Coronary artery (tissue), 2 donors: Measurements from ENCODE around the gene TNS1.

ENCODE experiments used
- DNase-seq: peaks from one replicate; pipeline ENCODE4 v3.0.0-alpha.2; 2017; ENCODE audit warnings: low spot score
- H3K27ac ChIP-seq, 2 donors: fragments of 200-600 bp; sonication (generic); one replicate each; pipeline ENCODE4 v1.5.1; 2016 to 2019
- H3K4me3 ChIP-seq: fragments of 200-600 bp; sonication (generic); 2 replicates; pipeline ENCODE4 v1.5.1; 2016; ENCODE audit warnings: mild to moderate bottlenecking, moderate library complexity
- CTCF ChIP-seq: fragments of 200-600 bp; sonication (generic); IDR thresholded peaks from one replicate; pipeline ENCODE4 v1.5.1; 2019; ENCODE audit warnings: antibody characterized with exemption

The TNS1 gene

GRCh38 chr2:217858519-217859491, 144.0 kb downstream of the TNS1 start:
- Histone ChIP-seq H3K27ac (peak overlapping the region; percentile 69 to 97), H3K4me3 (peak overlapping the region; percentile 72)
- no peak for TF ChIP-seq CTCF
- peak; percentile 98 for DNase-seq

- DNase-seq = no peak
- H3K4me3 ChIP-seq = peak overlapping the region; percentile 72
Measured at GRCh38 chr2:217857624-217858506, 144.9 kb downstream of the TNS1 start.

GRCh38 chr2:217856871-217857270, 145.9 kb downstream of the TNS1 start:
- Histone ChIP-seq H3K27ac (peak overlapping the region; percentile 69 to 97), H3K4me3 (peak overlapping the region; percentile 72)
- no peak for TF ChIP-seq CTCF
- DNase-seq = no peak

More at GRCh38 chr2:217857624-217858506, 144.9 kb downstream of the TNS1 start:
- H3K27ac ChIP-seq = peak overlapping the region; percentile 69 to 97
- TF ChIP-seq CTCF = no peak

GRCh38 chr2:217856159-217856558, 146.6 kb downstream of the TNS1 start:
- Histone ChIP-seq H3K27ac (peak overlapping the region in 1 of 2 donors; percentile 97), H3K4me3 (peak overlapping the region; percentile 72)
- TF ChIP-seq CTCF = no peak
- DNase-seq = no peak

GRCh38 chr2:217854684-217855420, 147.9 kb downstream of the TNS1 start:
- no peak for TF ChIP-seq CTCF
- no peak for DNase-seq
- Histone ChIP-seq H3K27ac (peak overlapping the region; percentile 28 to 97), H3K4me3 (peak overlapping the region; percentile 16)

- DNase-seq = no peak
- Histone ChIP-seq H3K27ac (peak overlapping the region; percentile 13 to 97), H3K4me3 (peak overlapping the region; percentile 16)
- no peak for TF ChIP-seq CTCF
Measured at GRCh38 chr2:217853961-217854360, 148.8 kb downstream of the TNS1 start.
